Tibial artery (tissue), 4 donors: ENCODE data around the gene THOC7.

Experiments
- DNase-seq, 2 donors: peaks; one replicate each; pipeline ENCODE4 v3.0.0-alpha.2; 2019
- H3K27ac ChIP-seq, 2 donors: fragments of 200-600 bp; sonication (generic) in 1 of 2; 1 replicate in 1 of 2; 2 replicates in 1 of 2; pipeline ENCODE4 v1.5.1; 2018 to 2019; ENCODE audit warnings: mild to moderate bottlenecking in 1 of 2
- H3K27me3 ChIP-seq, 2 donors: fragments of 200-600 bp; sonication (generic) in 1 of 2; one replicate each; pipeline versions ENCODE4 v1.5.1 to v1.6.0; 2016 to 2019
- H3K36me3 ChIP-seq, 3 donors: fragments of 200-600 bp; sonication (generic) in 2 of 3; one replicate each; pipeline ENCODE4 v1.5.1; 2016 to 2019; ENCODE audit warnings: mild to moderate bottlenecking in 2 of 3
- H3K4me1 ChIP-seq, 4 donors: fragments of 200-600 bp; sonication (generic) in 2 of 4; 1 replicate in 3 of 4; 2 replicates in 1 of 4; pipeline ENCODE4 v1.5.1; 2016 to 2019
- H3K4me3 ChIP-seq, 2 donors: fragments of 200-600 bp; sonication (generic) in 1 of 2; 1 replicate in 1 of 2; 2 replicates in 1 of 2; pipeline ENCODE4 v1.5.1; 2018 to 2019; ENCODE audit warnings: mild to moderate bottlenecking in 2 of 2
- H3K9me3 ChIP-seq, 3 donors: fragments of 200-600 bp; sonication (generic) in 1 of 3; one replicate each; pipeline ENCODE4 v1.5.1; 2016 to 2019
- CTCF ChIP-seq, 2 experiments: fragments of 200-600 bp in 1 of 2; fragments of 450-650 bp in 1 of 2; IDR thresholded peaks; one replicate each; pipeline ENCODE4 v1.5.1; 2017 to 2019; ENCODE audit warnings: antibody characterized with exemption in 2 of 2, mild to moderate bottlenecking in 1 of 2, moderate library complexity in 1 of 2
- intact Hi-C: fragments of 100-400 bp; cut with DNase I; formaldehyde crosslinking; loops from one replicate; pipeline ENCODE4 v1.15.0; 2023; ENCODE audit warnings: low total_unique reads

Gene THOC7

DNA sequence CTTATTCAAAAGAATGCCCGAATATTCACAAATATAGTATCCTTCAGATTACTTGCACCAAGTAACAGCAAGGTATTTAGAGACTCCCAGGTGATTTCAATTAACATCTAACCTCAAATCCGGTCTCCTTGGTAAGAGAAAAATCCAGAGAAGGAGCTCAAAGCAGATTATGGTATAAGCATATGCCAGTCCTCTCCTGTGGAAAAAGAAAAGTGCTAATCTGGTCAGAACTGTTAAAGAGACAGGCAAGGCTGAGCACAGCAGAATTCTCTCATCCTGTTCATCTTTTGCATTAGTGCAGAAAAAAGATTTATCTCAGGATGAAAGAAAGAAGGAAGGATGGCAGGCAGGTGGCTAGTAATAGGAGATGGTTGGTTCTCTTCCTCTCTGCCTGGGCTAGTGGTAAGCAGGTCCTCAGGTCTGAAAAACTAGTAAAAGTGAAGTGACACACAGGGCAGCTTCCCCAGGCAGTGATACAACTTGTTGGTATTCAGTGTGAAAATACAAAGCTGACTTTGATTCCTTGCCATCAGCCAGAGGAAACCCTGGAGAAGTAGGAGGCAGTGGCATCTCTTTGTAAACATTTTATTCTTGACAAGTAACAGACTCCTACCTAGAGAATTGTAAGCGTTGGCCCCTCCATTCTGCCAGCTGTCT lies 14.3 kb upstream of the THOC7 start:
- peaks cover 0 to 39% (median 13%) of the 10 kb centered on the region in 4 donors for H3K4me1 ChIP-seq
- no peaks in the 10 kb centered on the region for H3K9me3 ChIP-seq
- TF ChIP-seq CTCF (IDR thresholded peaks at IDR 0.05), result no peak
- no peaks in the 10 kb centered on the region for H3K36me3 ChIP-seq
- no peak overlapping the region for H3K27ac ChIP-seq
- H3K27me3 ChIP-seq, result no peaks in the 10 kb centered on the region
- H3K4me3 ChIP-seq, result no peak overlapping the region
- intact Hi-C loops, result no loop called here
- DNase-seq, result no peak

DNA sequence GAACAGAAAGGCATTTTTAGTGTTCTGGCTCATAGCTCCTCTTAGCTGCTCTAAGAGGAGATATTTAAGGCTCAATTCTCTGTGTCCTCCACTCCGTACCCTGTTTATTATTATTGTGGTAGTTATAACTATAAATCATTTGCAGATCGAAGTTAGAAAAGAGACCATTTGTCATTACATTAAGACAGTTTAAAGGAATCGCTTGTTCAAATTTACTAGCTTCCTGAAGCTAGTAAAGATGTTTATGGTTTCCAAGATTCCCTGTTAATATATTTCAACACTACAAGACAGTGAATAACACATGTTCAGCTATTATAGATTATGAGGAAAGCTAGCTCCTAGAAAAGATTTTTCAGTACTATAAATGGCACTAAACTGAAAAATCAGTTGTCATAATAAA lies 12.7 kb upstream of the THOC7 start:
- intact Hi-C loops, result no loop called here
- no peak overlapping the region for H3K4me3 ChIP-seq
- DNase-seq, result no peak
- H3K4me1 ChIP-seq, result peaks cover 0 to 49% (median 16%) of the 10 kb centered on the region in 4 donors
- TF ChIP-seq CTCF (IDR thresholded peaks at IDR 0.05), result no peak
- H3K27me3 ChIP-seq, result no peaks in the 10 kb centered on the region
- H3K9me3 ChIP-seq, result no peaks in the 10 kb centered on the region
- H3K36me3 ChIP-seq, result no peaks in the 10 kb centered on the region
- no peak overlapping the region for H3K27ac ChIP-seq

DNA sequence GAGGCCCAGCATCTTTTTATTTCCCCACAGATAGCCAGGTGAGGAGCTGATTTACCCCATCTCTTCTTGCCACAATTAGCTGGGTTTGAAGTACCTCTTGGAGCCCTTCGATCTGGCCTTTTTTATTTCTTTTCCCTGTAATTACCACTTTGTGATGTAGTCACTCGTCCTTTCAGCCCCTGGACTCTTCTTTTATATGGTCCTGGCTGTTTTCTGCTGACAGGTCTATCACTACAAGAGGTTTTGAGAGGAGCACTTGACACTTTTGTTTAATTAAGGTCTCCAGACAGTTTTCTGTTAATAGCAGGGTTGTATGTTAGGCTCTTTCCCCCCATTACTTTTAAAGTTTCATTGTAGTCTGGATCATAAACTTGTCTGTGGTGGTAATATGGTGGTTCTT lies 11.9 kb upstream of the THOC7 start:
- DNase-seq, result no peak
- H3K27ac ChIP-seq, result no peak overlapping the region
- peaks cover 0 to 54% (median 18%) of the 10 kb centered on the region in 4 donors for H3K4me1 ChIP-seq
- no peaks in the 10 kb centered on the region for H3K36me3 ChIP-seq
- no peak for TF ChIP-seq CTCF (IDR thresholded peaks at IDR 0.05)
- H3K4me3 ChIP-seq, result no peak overlapping the region
- no peaks in the 10 kb centered on the region for H3K27me3 ChIP-seq
- intact Hi-C loops, result no loop called here
- H3K9me3 ChIP-seq, result no peaks in the 10 kb centered on the region

DNA sequence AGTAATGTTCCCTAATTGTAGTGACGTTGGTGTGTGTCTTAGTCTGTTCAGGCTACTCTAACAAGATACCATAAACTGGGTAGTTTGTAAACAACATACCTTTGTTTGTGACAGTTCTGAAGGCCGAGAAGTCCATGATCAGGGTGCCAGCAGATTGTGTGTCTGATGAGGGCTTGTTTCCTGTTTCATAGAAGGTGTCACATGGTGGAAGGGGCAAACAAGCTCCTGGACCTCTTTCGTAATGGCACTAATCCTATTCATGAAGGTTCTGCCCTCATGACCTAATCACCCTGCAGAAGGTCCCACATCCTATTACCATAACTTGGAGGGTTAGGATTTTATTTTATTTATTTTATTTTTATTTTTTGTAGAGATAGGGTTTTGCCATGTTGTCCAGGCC lies 11.2 kb upstream of the THOC7 start:
- H3K9me3 ChIP-seq, result no peaks in the 10 kb centered on the region
- H3K4me1 ChIP-seq, result peaks cover 0 to 61% (median 21%) of the 10 kb centered on the region in 4 donors
- intact Hi-C loops, result no loop called here
- H3K36me3 ChIP-seq, result no peaks in the 10 kb centered on the region
- H3K27me3 ChIP-seq, result no peaks in the 10 kb centered on the region
- no peak overlapping the region for H3K27ac ChIP-seq
- DNase-seq, result no peak
- no peak for TF ChIP-seq CTCF (IDR thresholded peaks at IDR 0.05)
- H3K4me3 ChIP-seq, result no peak overlapping the region

GRCh38 chr3:63872135-63872924 lies 8.7 kb upstream of the THOC7 start:
- Histone ChIP-seq H3K27me3 (no peaks in the 10 kb centered on the region), H3K27ac (no peak overlapping the region), H3K9me3 (no peaks in the 10 kb centered on the region), H3K4me1 (peaks cover 0 to 56% (median 19%) of the 10 kb centered on the region in 4 donors), H3K4me3 (no peak overlapping the region), H3K36me3 (no peaks in the 10 kb centered on the region)
- intact Hi-C loops, result no loop called here
- TF ChIP-seq CTCF (IDR thresholded peaks at IDR 0.05), result no peak
- no peak for DNase-seq
